ENCODE results near the gene PIP5K1B. TPM values are rescaled to one million over a fixed set of nuclear protein-coding genes. Genes with fewer than 3 reads are reported as not detected.

The PIP5K1B gene
- total RNA-seq, 6 donors from 2014 or later = 22.4 to 76.8 (median 47.2) TPM

DNA sequence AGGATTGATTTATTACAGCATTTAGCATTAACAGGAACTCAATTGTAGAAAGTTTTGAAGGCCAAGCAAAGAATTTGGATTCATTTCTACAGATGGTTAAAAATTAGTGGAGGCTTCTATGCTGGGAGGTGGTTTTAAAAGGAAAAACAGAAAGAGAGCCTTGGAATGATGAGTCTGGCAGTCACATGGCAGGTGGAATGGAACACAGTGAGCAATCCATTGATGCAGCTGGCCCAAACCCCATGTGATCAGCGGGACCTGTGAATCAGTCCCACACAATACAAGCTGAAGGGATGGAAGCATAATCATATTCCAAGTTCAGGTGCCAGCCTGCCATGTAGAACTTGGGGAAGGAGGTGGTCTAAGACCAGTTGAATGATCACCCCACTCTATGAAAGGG is 147.9 kb downstream of the PIP5K1B start:
- TF ChIP-seq POLR2A (IDR thresholded peaks at IDR 0.05) (no peak), POLR2AphosphoS5 (IDR thresholded peaks at IDR 0.05) (no peak), EP300 (IDR thresholded peaks at IDR 0.05) (no peak)
- TF ChIP-seq, protein P1, sequence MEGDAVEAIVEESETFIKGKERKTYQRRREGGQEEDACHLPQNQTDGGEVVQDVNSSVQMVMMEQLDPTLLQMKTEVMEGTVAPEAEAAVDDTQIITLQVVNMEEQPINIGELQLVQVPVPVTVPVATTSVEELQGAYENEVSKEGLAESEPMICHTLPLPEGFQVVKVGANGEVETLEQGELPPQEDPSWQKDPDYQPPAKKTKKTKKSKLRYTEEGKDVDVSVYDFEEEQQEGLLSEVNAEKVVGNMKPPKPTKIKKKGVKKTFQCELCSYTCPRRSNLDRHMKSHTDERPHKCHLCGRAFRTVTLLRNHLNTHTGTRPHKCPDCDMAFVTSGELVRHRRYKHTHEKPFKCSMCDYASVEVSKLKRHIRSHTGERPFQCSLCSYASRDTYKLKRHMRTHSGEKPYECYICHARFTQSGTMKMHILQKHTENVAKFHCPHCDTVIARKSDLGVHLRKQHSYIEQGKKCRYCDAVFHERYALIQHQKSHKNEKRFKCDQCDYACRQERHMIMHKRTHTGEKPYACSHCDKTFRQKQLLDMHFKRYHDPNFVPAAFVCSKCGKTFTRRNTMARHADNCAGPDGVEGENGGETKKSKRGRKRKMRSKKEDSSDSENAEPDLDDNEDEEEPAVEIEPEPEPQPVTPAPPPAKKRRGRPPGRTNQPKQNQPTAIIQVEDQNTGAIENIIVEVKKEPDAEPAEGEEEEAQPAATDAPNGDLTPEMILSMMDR (IDR thresholded peaks at IDR 0.05) = no peak
- WGBS, 2 donors = 95% methylated on average over 1 of the region's 1 CpG
- DNase-seq (no peak), ATAC-seq (ENCODE audit: low FRiP score in 2 of 2) (no peak)
- Histone ChIP-seq H3K4me3 (no peak overlapping the region), H3K9me3 (no peaks in the 10 kb centered on the region), H3K27ac (no peak overlapping the region), H3K36me3 (no peaks in the 10 kb centered on the region), H3K4me1 (no peaks in the 10 kb centered on the region), H3K27me3 (no peaks in the 10 kb centered on the region)

DNA sequence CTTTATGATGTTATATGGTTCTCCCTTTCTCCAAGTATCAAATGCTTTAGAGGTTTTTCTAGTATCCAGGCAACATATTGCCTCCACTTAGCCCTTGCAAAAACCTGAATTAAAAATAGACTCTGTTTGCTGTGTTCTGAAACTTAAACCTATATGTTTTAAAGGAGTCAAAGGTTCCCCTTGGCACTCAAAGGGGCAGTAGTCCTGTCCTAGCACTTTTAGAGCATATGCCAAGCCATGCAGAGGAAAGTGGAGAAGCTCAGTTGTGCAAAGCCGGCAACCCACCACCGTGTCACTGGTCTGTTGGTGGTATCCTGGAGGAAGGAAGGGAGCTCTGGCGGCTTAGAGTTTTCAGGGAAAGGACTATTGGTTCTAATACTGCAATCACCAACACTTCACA is 154.3 kb downstream of the PIP5K1B start:
- no peaks in the 10 kb centered on the region for H3K27me3 ChIP-seq
- 61 to 72% methylated on average over 3 of the region's 3 CpGs for WGBS, 2 donors
- TF ChIP-seq, protein P1 (IDR thresholded peaks at IDR 0.05) = no peak
- TF ChIP-seq EP300 (IDR thresholded peaks at IDR 0.05) = no peak
- no peak for DNase-seq
- no peaks in the 10 kb centered on the region for H3K36me3 ChIP-seq
- no peak overlapping the region for H3K27ac ChIP-seq
- H3K4me3 ChIP-seq = no peak overlapping the region
- H3K9me3 ChIP-seq = no peaks in the 10 kb centered on the region
- no peaks in the 10 kb centered on the region for H3K4me1 ChIP-seq
- ATAC-seq (ENCODE audit: low FRiP score in 2 of 2) = no peak

DNA sequence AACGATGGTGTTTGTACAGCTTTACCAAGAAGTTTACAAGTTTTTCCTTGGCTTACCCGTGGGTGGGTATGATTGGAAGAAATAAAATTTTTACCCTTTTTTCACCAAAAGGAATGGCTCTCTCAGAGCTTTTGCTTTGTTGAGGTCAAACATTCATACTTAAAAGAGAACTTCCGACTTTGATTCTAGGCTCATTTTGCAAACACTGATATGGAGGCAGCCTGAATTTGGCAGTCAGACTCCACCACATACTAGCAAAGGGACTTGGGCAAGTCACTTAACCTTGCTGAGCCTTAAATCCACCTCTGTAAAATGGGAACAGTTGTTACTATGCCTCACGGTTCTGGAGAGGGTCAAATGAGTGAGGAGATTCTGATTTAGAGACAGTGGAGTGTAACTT is 155.4 kb downstream of the PIP5K1B start:
- Histone ChIP-seq H3K4me3 (no peak overlapping the region), H3K9me3 (no peaks in the 10 kb centered on the region), H3K36me3 (no peaks in the 10 kb centered on the region), H3K27ac (no peak overlapping the region), H3K4me1 (no peaks in the 10 kb centered on the region), H3K27me3 (no peaks in the 10 kb centered on the region)
- 77 to 81% methylated on average over 4 of the region's 4 CpGs for WGBS, 2 donors
- ATAC-seq (ENCODE audit: low FRiP score in 2 of 2) = no peak
- no peak for DNase-seq
- TF ChIP-seq POLR2A (IDR thresholded peaks at IDR 0.05) (no peak), EP300 (IDR thresholded peaks at IDR 0.05) (no peak), POLR2AphosphoS5 (IDR thresholded peaks at IDR 0.05) (no peak)
- TF ChIP-seq, protein P1 (IDR thresholded peaks at IDR 0.05) = no peak

DNA sequence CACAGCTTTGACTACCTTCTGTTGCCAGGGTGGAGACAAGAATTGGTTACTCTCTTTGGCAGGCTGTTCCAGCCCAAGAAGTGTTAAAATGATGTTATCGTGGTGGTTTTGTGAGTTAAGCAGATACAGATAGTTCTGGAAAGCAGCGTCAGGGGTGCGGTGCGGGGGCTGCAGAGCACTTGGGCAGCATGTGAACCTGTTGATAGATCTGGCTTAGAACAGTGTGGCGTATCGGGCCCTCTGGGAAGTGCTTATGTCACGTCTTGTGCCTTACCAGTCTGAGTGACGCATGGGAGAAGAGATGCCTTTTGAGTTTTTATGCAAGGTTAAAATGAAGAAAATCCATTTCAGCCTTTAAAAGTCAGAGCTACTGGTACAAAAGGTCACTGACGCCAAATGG is 156.4 kb downstream of the PIP5K1B start:
- Histone ChIP-seq H3K36me3 (no peaks in the 10 kb centered on the region), H3K27me3 (no peaks in the 10 kb centered on the region), H3K4me3 (no peak overlapping the region), H3K4me1 (no peaks in the 10 kb centered on the region), H3K27ac (no peak overlapping the region), H3K9me3 (no peaks in the 10 kb centered on the region)
- ATAC-seq (ENCODE audit: low FRiP score in 2 of 2) (no peak), DNase-seq (peak in 1 of 2 donors; percentile 27)
- WGBS, 2 donors = 87 to 91% methylated on average over 9 of the region's 9 CpGs
- TF ChIP-seq EP300 (IDR thresholded peaks at IDR 0.05) (no peak), POLR2A (IDR thresholded peaks at IDR 0.05) (no peak), POLR2AphosphoS5 (IDR thresholded peaks at IDR 0.05) (no peak)

DNA sequence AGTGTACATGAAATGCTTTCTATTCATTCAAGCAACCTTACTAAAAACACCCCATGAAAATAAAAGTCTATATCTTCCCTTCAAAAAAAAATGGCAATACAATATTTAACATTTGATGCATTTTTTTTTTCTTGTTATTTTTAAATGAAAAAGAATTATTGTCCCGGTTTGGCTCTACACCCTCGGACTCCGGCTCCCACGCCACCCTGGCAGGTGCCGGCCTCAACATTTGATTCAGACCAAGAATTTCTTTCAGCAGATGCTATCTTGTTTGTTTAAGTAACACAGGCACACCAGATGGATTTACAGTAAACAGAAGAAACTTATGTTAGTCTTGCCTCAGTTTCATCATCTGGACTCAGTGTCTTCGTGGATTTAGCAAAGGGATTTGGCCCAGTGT is 162.0 kb downstream of the PIP5K1B start:
- peak in 1 of 2 donors; percentile 34 for DNase-seq
- no peak for TF ChIP-seq POLR2AphosphoS5 (IDR thresholded peaks at IDR 0.05)
- TF ChIP-seq POLR2A (IDR thresholded peaks at IDR 0.05) = no peak
- TF ChIP-seq, protein P1 (IDR thresholded peaks at IDR 0.05) = no peak
- TF ChIP-seq EP300 (IDR thresholded peaks at IDR 0.05) = no peak
- no peaks in the 10 kb centered on the region for H3K36me3 ChIP-seq
- no peak overlapping the region for H3K27ac ChIP-seq
- H3K4me1 ChIP-seq = peaks cover 5 to 22% (median 16%) of the 10 kb centered on the region in 4 donors
- ATAC-seq (ENCODE audit: low FRiP score in 2 of 2) = no peak
- H3K4me3 ChIP-seq = no peak overlapping the region
- WGBS, 2 donors = 90 to 95% methylated on average over 6 of the region's 6 CpGs
- H3K9me3 ChIP-seq = no peaks in the 10 kb centered on the region
- no peaks in the 10 kb centered on the region for H3K27me3 ChIP-seq
